ELF-1 (cell line): ENCODE data around the gene TTC39B.

Experiments used
- DNase-seq: peaks from one replicate; pipeline ENCODE4 v3.0.0-alpha.2; 2016; ENCODE audit warnings: low read depth, low spot score

TTC39B gene

GRCh38 chr9:15227491-15227890 lies 79.5 kb downstream of the TTC39B start:
- DNase-seq: no peak

GRCh38 chr9:15225564-15226126 lies 81.4 kb downstream of the TTC39B start:
- no peak for DNase-seq

- DNase-seq: no peak
Observed at GRCh38 chr9:15222313-15222712, 84.7 kb downstream of the TTC39B start.

- no peak for DNase-seq
Observed at GRCh38 chr9:15221746-15222145, 85.3 kb downstream of the TTC39B start.

GRCh38 chr9:15220658-15221318 lies 86.2 kb downstream of the TTC39B start:
- DNase-seq: no peak

GRCh38 chr9:15219546-15219945 lies 87.5 kb downstream of the TTC39B start:
- DNase-seq: no peak

- no peak for DNase-seq
Observed at GRCh38 chr9:15218994-15219393, 88.0 kb downstream of the TTC39B start.

- DNase-seq: no peak
Observed at GRCh38 chr9:15213249-15213648, 93.8 kb downstream of the TTC39B start.

GRCh38 chr9:15211815-15212495 lies 95.1 kb downstream of the TTC39B start:
- no peak for DNase-seq

- DNase-seq: peak; percentile 70
Observed at GRCh38 chr9:15211160-15211814, 95.7 kb downstream of the TTC39B start.

- DNase-seq: no peak
Observed at GRCh38 chr9:15206903-15207696, 99.9 kb downstream of the TTC39B start.

GRCh38 chr9:15205632-15206420 lies 101.2 kb downstream of the TTC39B start:
- DNase-seq: no peak

- no peak for DNase-seq
Observed at GRCh38 chr9:15203581-15203980, 103.4 kb downstream of the TTC39B start.

GRCh38 chr9:15200111-15200510 lies 106.9 kb downstream of the TTC39B start:
- DNase-seq: no peak

- no peak for DNase-seq
Observed at GRCh38 chr9:15192856-15193255, 114.2 kb downstream of the TTC39B start.

GRCh38 chr9:15191378-15191777 lies 115.6 kb downstream of the TTC39B start:
- no peak for DNase-seq

- no peak for DNase-seq
Observed at GRCh38 chr9:15189481-15189880, 117.5 kb downstream of the TTC39B start.

GRCh38 chr9:15187589-15187988 lies 119.4 kb downstream of the TTC39B start:
- no peak for DNase-seq

- no peak for DNase-seq
Observed at GRCh38 chr9:15182730-15183129, 124.3 kb downstream of the TTC39B start.

- DNase-seq: no peak
Observed at GRCh38 chr9:15182101-15182551, 124.9 kb downstream of the TTC39B start.

- DNase-seq: no peak
Observed at GRCh38 chr9:15180124-15180523, 126.9 kb downstream of the TTC39B start.
